HFFc6 (cell line): Measurements from ENCODE around the gene JAKMIP3. TPM values are rescaled to one million over a fixed set of nuclear protein-coding genes. Genes with fewer than 3 reads are reported as not detected.

Experiments used
- DNase-seq: peaks from one replicate; pipeline ENCODE4 v3.0.0-alpha.2; 2018
- H3K27ac Mint-ChIP-seq: 2 replicates; pipeline ENCODE4 v1.8.0; 2020; ENCODE audit warnings: mild to moderate bottlenecking, mixed read lengths
- H3K27me3 Mint-ChIP-seq: 2 replicates; pipeline ENCODE4 v1.8.0; 2021; ENCODE audit warnings: mild to moderate bottlenecking, moderate library complexity, mixed read lengths; ENCODE audit not compliant: insufficient read depth
- H3K36me3 Mint-ChIP-seq: 2 replicates; pipeline ENCODE4 v1.8.0; 2021; ENCODE audit warnings: low read depth, mixed read lengths
- H3K4me1 Mint-ChIP-seq: 2 replicates; pipeline ENCODE4 v1.8.0; 2020; ENCODE audit warnings: low read depth, mixed read lengths
- H3K4me3 Mint-ChIP-seq: 2 replicates; pipeline ENCODE4 v1.8.0; 2020; ENCODE audit warnings: mild to moderate bottlenecking, moderate library complexity, mixed read lengths
- H3K9me3 Mint-ChIP-seq: 2 replicates; pipeline ENCODE4 v1.8.0; 2020; ENCODE audit warnings: mild to moderate bottlenecking, mixed read lengths
- CTCF ChIP-seq: fragments of 200-600 bp; sonication (generic); IDR thresholded peaks from 2 replicates; pipeline ENCODE4 v1.5.0; 2021; ENCODE audit warnings: antibody characterized with exemption, mild to moderate bottlenecking
- total RNA-seq, 6 experiments: library from RNA; stranded (reverse); fragmentation: NEBNext Ultra II Directional; extraction: Animal tissue kit (Norgen Biotek cat#: 25700); gene quantifications; 2 replicates in 1 of 6; 3 replicates in 5 of 6; pipeline ENCODE4 v1.2.3, GENCODE V29; 2021

JAKMIP3 gene
- total RNA-seq, 6 experiments from 2014 or later = 0.05 to 0.19 (median 0.13) TPM

- no peaks in the 10 kb centered on the region for H3K36me3 Mint-ChIP-seq
These were observed 3.6 kb upstream of the JAKMIP3 start for GRCh38 chr10:132062116-132062515.

GRCh38 chr10:132062641-132063390, 2.9 kb upstream of the JAKMIP3 start:
- H3K27ac Mint-ChIP-seq = no peak overlapping the region
- peaks cover 26% of the 10 kb centered on the region for H3K4me1 Mint-ChIP-seq
- no peaks in the 10 kb centered on the region for H3K9me3 Mint-ChIP-seq
- H3K4me3 Mint-ChIP-seq = no peak overlapping the region
- no peaks in the 10 kb centered on the region for H3K36me3 Mint-ChIP-seq
- no peak for TF ChIP-seq CTCF
- peaks cover 16% of the 10 kb centered on the region for H3K27me3 Mint-ChIP-seq
- DNase-seq = no peak

More at GRCh38 chr10:132062116-132062515, 3.6 kb upstream of the JAKMIP3 start:
- TF ChIP-seq CTCF = no peak
- Mint-ChIP-seq H3K27ac (no peak overlapping the region), H3K4me3 (no peak overlapping the region), H3K9me3 (no peaks in the 10 kb centered on the region), H3K4me1 (peaks cover 26% of the 10 kb centered on the region), H3K27me3 (peaks cover 16% of the 10 kb centered on the region)
- DNase-seq = no peak

GRCh38 chr10:132063432-132063831, 2.3 kb upstream of the JAKMIP3 start:
- Mint-ChIP-seq H3K27ac (no peak overlapping the region), H3K9me3 (no peaks in the 10 kb centered on the region), H3K36me3 (no peaks in the 10 kb centered on the region), H3K27me3 (peaks cover 16% of the 10 kb centered on the region), H3K4me1 (peaks cover 26% of the 10 kb centered on the region), H3K4me3 (peak overlapping the region; percentile 72; the same call in 1 of the 2 replicates)
- TF ChIP-seq CTCF = no peak
- DNase-seq = no peak

- TF ChIP-seq CTCF = no peak
- no peaks in the 10 kb centered on the region for H3K9me3 Mint-ChIP-seq
These were observed 1.5 kb upstream of the JAKMIP3 start for GRCh38 chr10:132064082-132064755.

GRCh38 chr10:132064771-132065437, 842 bp upstream of the JAKMIP3 start:
- H3K4me1 Mint-ChIP-seq = peaks cover 26% of the 10 kb centered on the region
- peak overlapping the region; percentile 79 for H3K27ac Mint-ChIP-seq
- peak overlapping the region; percentile 91 for H3K4me3 Mint-ChIP-seq
- peaks cover 20% of the 10 kb centered on the region for H3K27me3 Mint-ChIP-seq
- no peak for TF ChIP-seq CTCF
- no peak for DNase-seq
- H3K9me3 Mint-ChIP-seq = no peaks in the 10 kb centered on the region
- no peaks in the 10 kb centered on the region for H3K36me3 Mint-ChIP-seq

More at GRCh38 chr10:132064082-132064755, 1.5 kb upstream of the JAKMIP3 start:
- Mint-ChIP-seq H3K4me3 (no peak overlapping the region), H3K36me3 (no peaks in the 10 kb centered on the region), H3K4me1 (peaks cover 26% of the 10 kb centered on the region), H3K27ac (no peak overlapping the region), H3K27me3 (peaks cover 16% of the 10 kb centered on the region)
- no peak for DNase-seq
